AG08396 (cell line): ENCODE data around the gene METAP1.
"Not testable (repeated sequence)": the region's sequence is repeated elsewhere in the genome, so short reads cannot be mapped to it uniquely, and the experiment has no call there.

Experiments
- DNase-seq: peaks from one replicate; pipeline ENCODE4 v3.0.0; 2012; ENCODE audit warnings: low spot score, mixed read lengths

Gene METAP1

GRCh38 chr4:98995183-98996055, at the start of gene METAP1:
Gene METAP1, plus strand, starts transcription at chr4:98995721. Its CDS starts 33 bp downstream, at chr4:98995754.
- DNase-seq = peak; percentile 97

DNA sequence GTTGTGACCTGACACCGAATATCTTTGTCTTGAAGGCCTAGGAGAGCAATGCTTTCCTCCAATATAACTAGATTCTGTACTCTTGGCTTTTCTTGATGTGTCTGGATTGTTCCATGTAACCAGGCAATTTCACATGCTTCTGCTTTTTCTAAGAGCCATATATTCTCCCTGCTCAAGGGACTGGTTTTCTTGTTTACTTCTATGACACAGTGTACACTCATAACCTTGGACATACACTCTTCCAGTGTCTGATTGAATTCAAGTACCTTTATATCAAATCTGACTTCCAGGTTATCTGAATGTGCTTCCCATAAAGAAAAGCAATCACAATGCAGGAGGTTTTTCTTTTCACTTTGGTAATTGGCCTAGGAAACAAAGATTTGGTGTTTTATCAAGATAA, 49.2 kb upstream of the METAP1 start:
- no peak for DNase-seq

GRCh38 chr4:98950925-98951324, 44.6 kb upstream of the METAP1 start:
- DNase-seq = no peak

DNA sequence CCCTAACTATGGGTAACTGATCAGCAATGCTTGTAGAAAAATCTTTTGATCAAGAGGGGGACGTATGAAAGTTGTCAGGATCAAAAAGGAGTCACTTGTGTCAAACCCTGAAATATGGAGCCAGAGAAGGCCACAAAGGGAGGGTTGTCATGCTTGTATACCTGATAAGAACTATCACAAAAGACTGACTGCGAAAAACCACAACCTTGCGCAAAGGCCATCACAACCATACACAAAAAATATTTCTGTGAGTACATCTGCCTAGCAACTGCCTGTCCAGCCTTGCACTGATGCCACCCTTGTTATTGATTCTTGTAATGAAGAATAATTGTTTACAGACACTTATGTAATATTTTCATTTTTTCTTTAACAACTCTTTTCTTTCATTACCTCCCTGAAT, 43.8 kb upstream of the METAP1 start:
- DNase-seq = no peak

DNA sequence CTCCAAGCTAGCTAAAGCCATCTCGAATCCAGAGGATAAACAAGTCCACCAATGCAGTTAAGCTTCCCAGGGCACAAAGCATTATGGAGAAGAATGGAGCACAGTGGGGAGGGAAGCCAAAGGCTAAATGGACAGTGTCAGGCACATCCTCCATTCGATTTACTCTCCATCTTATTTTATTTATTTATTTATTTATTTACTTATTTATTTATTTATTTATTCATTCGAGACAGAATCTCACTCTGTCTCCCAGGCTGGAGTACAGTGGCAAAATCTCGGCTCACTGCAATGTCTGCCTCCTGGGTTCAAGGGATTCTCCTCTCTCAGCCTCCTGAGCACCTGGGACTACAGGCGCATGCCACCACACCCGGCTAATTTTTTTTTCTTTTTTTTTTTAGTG, 40.3 kb upstream of the METAP1 start:
- DNase-seq = no peak

- no peak for DNase-seq
Measured at GRCh38 chr4:98958065-98958464, 37.5 kb upstream of the METAP1 start.

GRCh38 chr4:98959411-98959810, 36.1 kb upstream of the METAP1 start:
- no peak for DNase-seq

DNA sequence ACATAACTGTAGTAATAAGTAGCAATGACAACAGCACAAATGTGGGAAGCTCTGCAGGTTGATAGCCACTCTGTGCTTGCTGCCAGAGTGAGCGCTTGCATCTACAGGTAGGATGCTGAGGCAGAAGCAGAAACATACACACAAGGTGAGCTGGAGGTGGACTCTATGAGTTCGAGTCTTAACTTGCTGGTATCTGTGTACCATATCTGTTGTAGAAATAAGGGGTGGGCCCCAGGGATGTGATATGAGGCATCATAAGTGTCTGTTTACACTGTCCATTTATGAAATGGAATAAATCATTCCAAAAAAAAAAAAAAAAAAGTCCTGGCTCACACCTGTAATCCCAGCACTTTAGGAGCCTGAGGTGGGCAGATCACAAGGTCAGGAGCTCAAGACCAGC, 33.8 kb upstream of the METAP1 start:
- no peak for DNase-seq

DNA sequence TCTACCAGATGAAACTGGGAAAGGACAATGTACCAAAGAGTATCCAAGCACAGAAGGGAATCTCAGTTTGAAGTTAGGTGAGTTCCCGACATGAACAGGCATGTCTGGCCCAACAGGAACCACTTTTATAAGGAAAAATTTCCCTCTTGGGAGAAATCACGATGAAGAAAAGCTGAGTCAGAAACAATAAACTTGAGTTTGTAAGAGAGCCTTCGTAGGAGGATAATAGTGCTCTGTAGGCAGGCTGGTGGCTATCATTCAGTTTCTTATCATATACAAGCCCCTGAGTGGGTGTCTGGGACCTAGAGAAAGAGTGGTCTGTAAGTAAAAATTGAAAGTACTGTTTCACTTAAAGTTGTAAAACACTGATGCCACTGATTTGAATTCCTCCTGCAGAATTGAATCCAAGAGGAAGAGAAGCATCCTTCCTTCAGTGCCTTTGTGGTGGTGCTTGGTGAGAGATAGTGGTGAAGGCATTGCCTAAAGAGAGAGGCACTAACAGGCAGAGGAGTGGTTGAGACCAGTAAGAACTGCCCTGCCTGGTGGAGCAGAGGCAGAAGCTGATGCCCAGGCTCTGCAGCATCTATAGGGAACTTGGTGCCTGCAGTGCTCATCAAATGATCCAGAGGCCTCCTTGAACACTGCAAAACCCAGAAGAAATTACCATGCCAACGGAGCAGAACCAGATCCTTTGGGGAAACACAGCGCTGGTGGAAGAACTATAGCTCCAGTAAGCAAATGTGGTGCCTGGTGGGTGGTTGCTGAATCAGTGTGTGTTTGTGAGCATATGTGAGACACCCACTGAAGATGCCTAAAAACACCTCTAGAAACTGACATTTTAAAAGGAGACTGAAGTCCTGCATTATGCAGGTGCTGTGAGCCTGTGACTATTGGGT, 31.7 kb upstream of the METAP1 start:
- no peak for DNase-seq

- no peak for DNase-seq
Measured at GRCh38 chr4:98966926-98967325, 28.6 kb upstream of the METAP1 start.

DNA sequence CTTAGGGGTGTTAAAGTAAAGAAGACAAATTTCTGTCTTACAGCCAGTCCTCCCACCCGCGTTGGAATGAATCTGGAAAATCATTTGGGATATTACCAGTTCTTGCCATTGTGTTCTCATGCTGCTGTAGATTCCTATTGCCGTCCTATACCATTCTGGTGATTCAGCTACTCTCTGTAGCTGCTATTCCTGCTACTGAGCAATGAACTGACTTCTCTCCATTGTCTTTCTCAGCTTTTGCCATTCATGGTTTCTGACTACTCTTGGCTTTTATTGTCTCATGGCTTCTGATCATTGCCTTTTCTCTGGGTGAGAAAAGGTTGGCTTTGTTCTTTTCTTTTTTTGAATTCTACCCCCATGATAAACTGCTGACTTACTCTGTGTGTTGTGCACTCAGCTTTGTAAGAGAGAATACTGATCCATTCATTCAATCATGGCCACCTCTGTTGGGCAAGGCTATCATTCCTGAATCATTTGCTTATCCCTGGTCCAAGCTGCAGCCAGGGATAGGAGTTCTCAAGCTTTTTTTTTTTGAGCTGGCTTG, 27.7 kb upstream of the METAP1 start:
- DNase-seq = no peak

DNA sequence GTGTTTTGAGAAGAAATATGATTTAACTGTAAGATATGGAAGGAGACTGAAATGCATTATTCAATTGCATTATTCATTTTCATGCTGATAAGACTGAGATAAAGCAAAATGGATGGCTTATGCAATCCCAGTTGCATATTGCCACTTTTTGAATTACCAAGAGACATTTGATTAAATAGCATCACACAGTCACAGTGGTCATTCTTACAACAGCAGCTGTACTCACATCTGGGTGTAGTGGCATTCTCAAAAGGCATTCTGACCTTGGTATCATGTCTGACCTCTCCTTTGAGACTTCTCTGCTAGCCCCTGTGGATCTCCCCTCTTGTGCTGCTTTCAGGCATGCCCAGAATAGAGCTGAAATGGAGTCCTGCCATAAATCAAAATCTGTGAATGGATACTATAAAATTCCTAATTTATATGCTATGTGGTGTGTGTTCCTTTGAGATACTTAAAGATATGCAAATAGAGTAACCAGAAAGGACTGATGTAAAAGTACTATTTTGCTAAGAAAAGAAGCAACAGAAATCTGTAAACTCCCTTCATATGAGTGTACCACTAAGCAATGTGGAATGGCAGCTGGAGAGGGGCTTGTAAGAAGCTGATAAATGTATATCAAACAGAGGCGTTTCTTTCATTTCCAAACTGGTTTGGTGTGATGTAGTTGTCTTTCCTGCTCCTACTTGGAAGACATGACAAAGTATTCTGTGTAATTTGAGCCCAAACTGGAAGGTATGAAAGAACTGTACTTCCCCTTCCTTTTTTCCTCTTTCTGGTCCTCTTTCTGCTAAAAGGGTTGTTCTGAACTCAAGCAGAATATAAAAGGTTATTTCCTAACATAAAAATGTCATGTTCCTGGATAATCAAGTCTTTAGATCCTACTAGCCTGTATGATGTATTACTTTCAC, 25.4 kb upstream of the METAP1 start:
- no peak for DNase-seq

DNA sequence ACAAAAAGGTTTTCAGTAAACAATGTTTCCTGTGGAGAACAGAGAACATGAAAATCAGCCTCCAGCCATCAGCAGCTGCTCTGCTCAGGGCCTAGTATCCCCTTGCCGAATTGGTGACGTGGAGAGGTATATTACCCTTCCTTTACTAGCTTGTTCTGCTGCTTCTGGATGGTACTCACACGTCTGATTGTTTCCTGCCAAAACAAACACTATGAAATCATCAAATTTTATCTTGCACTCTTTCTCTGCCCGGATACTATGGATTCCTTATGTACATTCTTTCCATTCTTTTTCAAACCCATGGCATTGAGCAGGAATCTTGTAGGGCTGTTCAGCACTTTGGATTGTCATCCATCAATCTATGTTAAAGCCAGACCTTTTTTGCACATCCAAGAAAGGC, 18.8 kb upstream of the METAP1 start:
- DNase-seq = no peak

DNA sequence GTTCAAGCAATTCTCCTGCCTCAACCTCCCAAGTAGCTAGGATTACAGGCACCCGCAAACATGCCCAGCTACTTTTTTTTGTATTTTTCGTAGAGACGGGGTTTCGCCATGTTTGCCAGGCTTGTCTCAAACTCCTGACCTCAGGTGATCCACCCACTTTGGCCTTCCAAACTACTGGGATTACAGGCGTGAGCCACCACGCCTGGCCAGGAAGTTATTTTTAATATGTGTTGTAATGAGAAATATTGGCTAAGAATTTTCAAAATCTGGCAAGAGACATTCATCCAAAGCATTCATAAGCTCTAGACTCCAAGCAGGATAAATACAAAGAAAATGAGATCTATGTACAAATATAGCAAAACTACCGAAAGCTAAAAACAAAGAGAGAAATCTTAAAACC, 18.0 kb upstream of the METAP1 start:
- DNase-seq = no peak

GRCh38 chr4:98987720-98988119, 7.8 kb upstream of the METAP1 start:
- DNase-seq = no peak

DNA sequence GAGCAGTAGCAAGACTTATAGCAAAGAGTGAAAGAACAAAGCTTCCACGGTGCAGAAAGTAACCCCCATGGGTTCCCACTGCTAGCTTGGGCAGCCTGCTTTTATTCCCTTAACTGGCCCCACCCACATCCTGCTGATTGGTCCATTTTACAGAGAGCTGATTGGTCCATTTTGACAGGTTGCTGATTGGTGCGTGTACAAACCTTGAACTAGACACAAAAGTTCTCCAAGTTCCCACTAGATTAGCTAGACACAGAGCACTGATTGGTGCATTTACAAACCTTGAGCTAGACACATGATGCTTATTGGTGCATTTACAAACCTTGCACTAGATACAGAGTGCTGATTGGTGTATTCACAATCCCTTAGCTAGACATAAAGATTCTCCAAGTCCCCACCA, 2.7 kb upstream of the METAP1 start:
- not testable (repeated sequence) for DNase-seq

GRCh38 chr4:98993419-98994071, 2.0 kb upstream of the METAP1 start:
- DNase-seq = no peak

DNA sequence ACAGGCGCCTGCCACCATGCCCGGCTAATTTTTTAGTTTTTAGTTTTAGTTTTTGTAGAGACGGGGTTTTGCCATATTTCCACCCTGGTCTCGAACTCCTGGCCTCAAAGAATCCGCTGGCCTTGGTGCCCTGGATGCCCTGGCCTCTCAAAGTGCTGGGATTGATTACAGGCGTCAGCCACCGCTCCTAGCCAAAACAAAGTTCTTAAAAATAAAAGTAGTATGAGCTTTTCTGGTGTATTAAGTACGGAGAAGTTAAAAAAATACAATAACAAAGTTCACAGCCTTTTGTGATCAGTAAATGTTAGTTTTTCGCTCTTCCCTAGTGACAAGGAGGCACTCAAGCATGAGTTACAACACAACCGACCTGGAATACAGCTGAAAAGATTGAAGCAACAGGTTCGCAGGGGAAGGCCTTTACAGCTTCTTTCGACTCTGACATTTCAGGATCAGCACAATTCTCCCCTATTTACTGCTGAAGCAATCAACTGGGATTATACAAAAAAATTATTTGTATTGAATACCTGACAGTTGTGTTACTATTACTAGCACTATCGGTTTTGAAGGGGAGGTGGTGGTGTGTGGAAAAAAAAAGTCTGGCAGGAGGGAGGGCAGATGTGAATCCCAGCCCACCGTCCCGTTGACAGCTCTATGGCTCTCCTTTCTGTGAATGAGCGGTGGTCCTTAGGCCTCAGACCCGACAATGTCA, 893 bp upstream of the METAP1 start:
- DNase-seq = peak; percentile 10

GRCh38 chr4:98996056-98996764, 689 bp downstream of the METAP1 start:
- peak; percentile 34 for DNase-seq

DNA sequence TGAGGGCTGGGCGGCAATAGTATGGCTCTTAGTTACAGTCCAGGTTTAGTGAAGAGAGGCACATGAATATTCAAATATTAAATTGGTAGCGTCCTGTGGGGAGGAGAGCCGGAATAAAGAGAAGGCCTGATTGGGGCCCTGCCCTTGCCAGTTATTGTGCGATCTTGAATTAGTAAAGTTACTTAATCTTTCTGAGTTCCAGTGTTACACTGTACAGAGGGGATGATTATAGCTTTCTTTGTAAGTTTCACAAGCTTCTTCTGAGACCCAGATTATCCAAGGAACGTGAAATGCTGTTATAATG, 1.2 kb downstream of the METAP1 start:
- no peak for DNase-seq
